ENCODE measurements around the gene FAM83C.
A peak's percentile ranks its signal among the peaks of the same experiment; 100 is the strongest.

The FAM83C gene

DNA sequence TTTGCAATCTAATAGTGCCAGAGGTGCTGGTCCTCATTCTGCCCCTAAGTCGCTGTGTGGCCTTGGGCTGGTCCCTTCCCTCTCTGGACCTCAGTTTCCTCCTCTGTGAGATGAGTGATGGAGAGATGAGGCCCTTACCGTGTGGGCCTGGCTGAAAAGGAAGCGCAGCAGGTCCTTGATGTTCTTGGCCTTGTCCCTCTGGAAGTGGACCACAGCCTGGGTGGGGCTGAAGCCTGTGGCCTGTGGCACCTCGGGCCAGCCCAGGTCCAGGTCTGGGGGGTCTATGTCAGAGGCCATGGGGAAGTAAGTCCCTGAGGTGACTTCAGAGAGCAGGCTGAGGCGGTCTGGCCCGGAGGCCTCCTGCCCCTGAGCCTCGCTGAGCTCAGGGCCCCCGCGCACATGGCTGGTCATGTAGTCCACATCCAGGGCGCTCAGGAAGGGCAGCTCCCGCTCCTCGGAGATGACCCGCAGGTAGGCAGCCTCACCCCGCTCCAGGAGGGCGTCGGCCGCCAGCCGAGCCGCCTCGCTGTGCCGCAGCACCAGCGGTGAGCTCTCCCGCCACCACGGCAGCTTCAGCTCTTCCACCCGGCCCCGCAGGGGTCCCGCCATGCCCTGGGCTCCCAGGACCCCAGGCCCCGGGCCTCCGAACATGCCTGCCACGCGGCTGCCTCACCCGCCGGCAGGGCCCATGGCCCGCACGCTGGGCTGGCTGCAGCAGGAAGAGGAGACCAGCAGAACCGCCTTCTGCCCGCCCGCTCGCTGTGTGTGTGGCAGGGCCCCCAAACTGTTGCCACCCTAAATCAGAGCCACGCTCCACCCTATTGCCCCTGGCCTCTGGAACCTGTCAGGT, at the start of gene FAM83C:
TSS of gene FAM83C (minus strand) at position 772 of the 850 bp plus-strand sequence. CDS start at position 651, 121 bp downstream.
- Mint-ChIP-seq H3K36me3 (ENCODE audit: low read depth) (no peaks in the 10 kb centered on the region), H3K4me3 (no peak within 1 kb of the TSS)
- ATAC-seq, result no peak

DNA sequence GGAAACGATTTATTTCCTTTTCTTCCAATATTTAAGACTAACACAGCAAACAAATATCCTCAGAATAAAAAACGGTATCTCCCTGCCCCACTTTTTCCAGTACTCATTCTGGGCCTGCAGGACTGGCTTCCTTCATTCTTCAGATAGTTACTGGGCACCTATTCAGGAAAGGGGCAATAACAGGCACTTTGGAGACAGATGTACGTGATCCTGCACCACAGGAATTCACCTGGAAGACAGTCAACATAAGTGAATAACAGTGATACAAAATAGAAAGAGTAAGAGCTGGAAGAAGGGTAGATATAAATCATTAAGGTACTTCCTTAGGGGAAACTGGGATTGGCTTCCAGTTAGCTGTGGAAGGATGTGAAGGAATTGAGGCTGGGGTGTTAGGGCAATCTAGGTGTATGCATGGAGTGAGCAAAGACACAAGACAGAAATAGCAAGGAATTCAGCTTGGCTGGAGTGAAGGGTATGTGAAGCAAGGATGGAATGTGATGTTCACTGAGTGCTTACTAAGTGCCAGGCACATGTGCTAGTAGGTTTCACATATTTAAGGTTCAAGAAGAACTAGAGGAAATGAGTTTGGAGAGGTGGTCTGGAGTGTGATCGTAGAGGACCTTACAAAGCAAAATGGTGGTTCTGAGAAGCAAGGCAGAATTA, 49.3 kb upstream of the FAM83C start:
- DNase-seq (no peak), ATAC-seq (no peak)
- no peaks in the 10 kb centered on the region for H3K4me1 Mint-ChIP-seq
- no peak overlapping the region for H3K4me3 Mint-ChIP-seq
- peak overlapping the region; percentile 24 for H3K27ac Mint-ChIP-seq
- H3K36me3 Mint-ChIP-seq (ENCODE audit: low read depth), result peaks cover 22% of the 10 kb centered on the region
- H3K9me3 Mint-ChIP-seq, result no peaks in the 10 kb centered on the region
- no peaks in the 10 kb centered on the region for H3K27me3 Mint-ChIP-seq

More for the DNA sequence above, at the start of gene FAM83C:
- no peaks in the 10 kb centered on the region for H3K4me1 Mint-ChIP-seq
- peaks cover 2% of the 10 kb centered on the region for H3K27me3 Mint-ChIP-seq
- H3K27ac Mint-ChIP-seq, result no peak within 1 kb of the TSS
- H3K9me3 Mint-ChIP-seq, result no peaks in the 10 kb centered on the region
- DNase-seq, result no peak

DNA sequence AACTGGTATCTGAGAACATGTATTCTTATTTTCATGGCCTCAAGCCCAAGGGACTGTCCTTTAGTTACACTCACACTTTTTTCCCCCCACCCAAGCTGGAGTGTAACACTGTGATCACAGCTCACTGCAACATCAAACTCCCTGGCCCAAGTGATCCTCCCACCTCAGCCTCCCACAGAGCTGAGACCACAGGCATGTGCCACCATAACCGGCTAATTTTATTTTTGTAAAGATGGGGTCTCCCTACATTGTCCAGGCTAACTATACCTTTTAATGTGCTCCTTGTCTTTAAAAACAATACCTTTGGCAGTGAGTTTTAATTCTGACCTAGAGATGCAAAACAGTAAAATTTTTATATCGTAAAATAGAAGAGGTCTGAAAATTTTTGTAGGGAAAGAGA, 48.2 kb upstream of the FAM83C start:
- DNase-seq (no peak), ATAC-seq (no peak)
- H3K27me3 Mint-ChIP-seq, result no peaks in the 10 kb centered on the region
- H3K9me3 Mint-ChIP-seq, result no peaks in the 10 kb centered on the region
- H3K4me1 Mint-ChIP-seq, result no peaks in the 10 kb centered on the region
- peaks cover 12% of the 10 kb centered on the region for H3K36me3 Mint-ChIP-seq (ENCODE audit: low read depth)
- H3K4me3 Mint-ChIP-seq, result no peak overlapping the region
- H3K27ac Mint-ChIP-seq, result no peak overlapping the region

GRCh38 chr20:35339636-35340035, 47.4 kb upstream of the FAM83C start:
- H3K27ac Mint-ChIP-seq, result no peak overlapping the region
- DNase-seq, result no peak
- no peaks in the 10 kb centered on the region for H3K4me1 Mint-ChIP-seq
- no peaks in the 10 kb centered on the region for H3K9me3 Mint-ChIP-seq
- ATAC-seq, result no peak
- no peaks in the 10 kb centered on the region for H3K27me3 Mint-ChIP-seq
- H3K4me3 Mint-ChIP-seq, result no peak overlapping the region
- peaks cover 9% of the 10 kb centered on the region for H3K36me3 Mint-ChIP-seq (ENCODE audit: low read depth)

- ATAC-seq, result no peak
- Mint-ChIP-seq H3K9me3 (no peaks in the 10 kb centered on the region), H3K4me1 (no peaks in the 10 kb centered on the region), H3K27ac (no peak overlapping the region), H3K36me3 (ENCODE audit: low read depth) (peaks cover 7% of the 10 kb centered on the region), H3K4me3 (no peak overlapping the region), H3K27me3 (no peaks in the 10 kb centered on the region)
- DNase-seq, result no peak
Measured at GRCh38 chr20:35339007-35339406, 46.8 kb upstream of the FAM83C start.

- peaks cover 16% of the 10 kb centered on the region for H3K4me1 Mint-ChIP-seq
- H3K9me3 Mint-ChIP-seq, result no peaks in the 10 kb centered on the region
- DNase-seq (no peak), ATAC-seq (no peak)
- H3K4me3 Mint-ChIP-seq, result no peak overlapping the region
- no peaks in the 10 kb centered on the region for H3K27me3 Mint-ChIP-seq
- no peak overlapping the region for H3K27ac Mint-ChIP-seq
- H3K36me3 Mint-ChIP-seq (ENCODE audit: low read depth), result peaks cover 3% of the 10 kb centered on the region
Measured at GRCh38 chr20:35334311-35335101, 42.3 kb upstream of the FAM83C start.

GRCh38 chr20:35333606-35334005, 41.4 kb upstream of the FAM83C start:
- Mint-ChIP-seq H3K4me1 (peaks cover 25% of the 10 kb centered on the region), H3K27me3 (no peaks in the 10 kb centered on the region), H3K36me3 (ENCODE audit: low read depth) (peaks cover 3% of the 10 kb centered on the region), H3K27ac (no peak overlapping the region), H3K9me3 (no peaks in the 10 kb centered on the region), H3K4me3 (no peak overlapping the region)
- DNase-seq (no peak), ATAC-seq (no peak)

DNA sequence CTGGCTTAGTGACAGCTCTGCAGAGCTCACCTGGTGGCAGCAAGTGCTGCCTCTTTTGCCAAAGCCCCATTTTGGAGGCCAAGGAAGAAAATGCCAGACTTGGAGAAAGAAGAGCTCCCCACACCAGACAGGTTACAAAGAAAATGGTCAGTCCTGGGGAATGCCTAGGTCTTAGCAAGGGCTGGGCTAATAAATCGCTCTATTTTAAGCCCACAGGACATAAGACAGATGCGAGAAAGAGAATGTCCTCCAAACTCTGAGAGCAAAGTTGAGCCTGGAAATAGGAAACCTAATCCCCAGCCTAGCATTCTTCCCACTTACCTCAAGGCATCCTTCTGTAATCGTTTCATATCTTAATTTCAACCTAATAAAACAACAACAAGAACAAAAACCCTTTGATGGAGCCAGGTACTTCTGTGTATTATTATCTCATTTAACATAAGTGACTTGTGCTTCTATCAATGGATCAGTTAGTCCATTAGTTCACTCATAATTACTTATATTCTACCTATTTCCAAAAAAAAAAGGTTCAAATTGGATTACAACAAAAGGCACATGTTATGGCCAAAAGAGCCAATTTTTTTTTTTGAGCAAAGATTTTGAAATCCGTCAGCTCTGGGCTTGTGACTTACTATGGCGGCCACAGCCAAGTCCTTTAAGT, 40.4 kb upstream of the FAM83C start:
- H3K27me3 Mint-ChIP-seq, result no peaks in the 10 kb centered on the region
- H3K36me3 Mint-ChIP-seq (ENCODE audit: low read depth), result peaks cover 3% of the 10 kb centered on the region
- no peaks in the 10 kb centered on the region for H3K9me3 Mint-ChIP-seq
- H3K4me1 Mint-ChIP-seq, result peaks cover 35% of the 10 kb centered on the region
- no peak overlapping the region for H3K4me3 Mint-ChIP-seq
- DNase-seq (no peak), ATAC-seq (no peak)
- no peak overlapping the region for H3K27ac Mint-ChIP-seq

GRCh38 chr20:35329435-35330139, 37.4 kb upstream of the FAM83C start:
- Mint-ChIP-seq H3K9me3 (no peaks in the 10 kb centered on the region), H3K36me3 (ENCODE audit: low read depth) (peaks cover 14% of the 10 kb centered on the region), H3K4me3 (no peak overlapping the region), H3K27me3 (no peaks in the 10 kb centered on the region), H3K27ac (no peak overlapping the region), H3K4me1 (peaks cover 59% of the 10 kb centered on the region)
- peak; percentile 74 for ATAC-seq
- peak; percentile 73 for DNase-seq

DNA sequence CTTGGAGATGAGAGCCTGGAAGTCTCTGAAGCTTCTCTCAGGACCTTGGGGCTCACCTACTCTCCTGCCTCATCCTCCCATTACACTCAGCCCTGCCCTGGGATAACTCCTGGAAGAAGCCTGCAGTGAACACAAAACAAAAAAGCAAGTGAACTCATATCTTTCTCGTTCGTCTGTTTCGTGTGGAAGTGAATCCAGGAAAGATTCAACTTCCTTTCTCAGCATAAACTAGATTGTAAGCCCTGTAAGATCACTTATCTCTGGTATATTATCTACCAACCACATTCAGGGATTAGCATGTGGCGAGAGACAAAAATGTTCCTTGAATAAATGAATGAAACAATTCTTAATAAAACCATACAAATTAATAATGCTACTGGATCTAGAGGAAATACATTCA, 36.5 kb upstream of the FAM83C start:
- H3K4me1 Mint-ChIP-seq, result peaks cover 59% of the 10 kb centered on the region
- no peaks in the 10 kb centered on the region for H3K9me3 Mint-ChIP-seq
- no peaks in the 10 kb centered on the region for H3K27me3 Mint-ChIP-seq
- H3K36me3 Mint-ChIP-seq (ENCODE audit: low read depth), result peaks cover 14% of the 10 kb centered on the region
- DNase-seq (no peak), ATAC-seq (no peak)
- no peak overlapping the region for H3K4me3 Mint-ChIP-seq
- H3K27ac Mint-ChIP-seq, result peak overlapping the region; percentile 85

DNA sequence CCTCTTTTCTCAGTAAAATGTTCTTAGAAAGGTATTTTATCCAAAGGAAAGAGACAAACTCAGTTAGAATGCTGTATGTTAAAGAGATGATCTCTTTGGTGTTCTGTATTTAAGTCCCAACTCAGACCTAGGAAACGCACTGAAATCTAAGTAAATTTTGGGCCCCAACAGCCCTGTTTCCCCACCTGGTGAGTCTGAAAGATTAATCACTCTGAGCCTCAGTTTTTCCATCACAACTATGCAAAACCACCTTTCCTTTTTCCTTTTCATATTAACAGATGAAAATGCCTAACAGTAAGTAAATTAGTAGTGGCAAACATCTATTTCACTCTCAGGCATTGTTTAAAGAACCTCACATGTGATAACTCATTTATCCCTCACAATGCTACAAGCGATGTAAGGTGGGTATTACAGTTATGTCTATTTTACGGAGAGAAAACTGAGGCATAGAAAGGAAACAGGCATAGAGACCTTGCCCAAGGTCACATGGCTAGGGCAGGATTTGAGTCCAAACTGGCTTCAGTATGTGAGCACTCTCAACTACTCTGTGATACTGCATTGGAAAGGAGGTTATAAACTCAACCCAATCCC, 36.0 kb upstream of the FAM83C start:
- Mint-ChIP-seq H3K9me3 (no peaks in the 10 kb centered on the region), H3K4me3 (peak overlapping the region; percentile 19), H3K27me3 (no peaks in the 10 kb centered on the region), H3K4me1 (peaks cover 61% of the 10 kb centered on the region), H3K36me3 (ENCODE audit: low read depth) (peaks cover 14% of the 10 kb centered on the region), H3K27ac (peak overlapping the region; percentile 85)
- no peak for DNase-seq
- ATAC-seq, result peak; percentile 48

DNA sequence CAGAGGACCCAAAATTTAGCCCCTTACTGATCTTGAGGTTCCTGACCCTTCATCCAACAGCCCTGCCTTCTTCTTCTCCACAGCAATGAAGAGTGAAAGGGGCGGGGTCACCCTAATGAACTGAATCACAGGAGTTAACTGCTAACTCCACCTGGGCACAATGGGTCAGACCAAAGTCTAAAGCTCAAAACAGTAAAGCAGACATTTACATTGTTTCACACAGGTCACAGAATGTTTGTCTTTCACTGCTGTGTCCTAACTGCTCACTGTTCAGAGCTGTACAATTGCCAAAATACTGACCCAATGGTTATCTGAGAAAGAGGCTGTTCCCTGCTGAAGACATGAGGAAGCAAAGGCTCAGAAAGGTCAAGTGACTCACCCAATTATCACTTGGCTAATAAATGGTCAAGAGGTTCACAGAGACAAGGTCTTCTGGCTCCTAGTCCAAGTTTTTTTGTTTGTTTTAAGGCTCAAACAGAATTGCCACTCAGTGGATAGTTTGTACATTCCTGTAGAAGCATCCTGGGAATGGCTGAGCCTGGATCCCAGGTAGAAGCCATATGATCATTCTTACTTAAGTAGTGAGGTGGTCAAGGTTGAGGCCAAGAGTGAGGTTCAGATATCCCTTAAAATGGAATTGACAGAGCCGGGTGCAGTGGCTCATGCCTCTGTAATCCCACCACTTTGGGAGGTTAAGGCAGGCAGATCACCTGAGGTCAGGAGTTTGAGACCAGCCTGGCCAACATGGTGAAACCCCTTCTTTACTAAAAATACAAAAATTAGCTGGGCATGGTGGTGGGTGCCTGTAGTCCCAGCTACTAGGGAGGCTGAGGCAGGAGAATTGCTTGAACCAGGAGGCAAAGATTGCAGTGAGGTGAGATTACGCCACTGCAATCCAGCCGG, 35.1 kb upstream of the FAM83C start:
- Mint-ChIP-seq H3K4me1 (peaks cover 66% of the 10 kb centered on the region), H3K27me3 (no peaks in the 10 kb centered on the region), H3K27ac (peak overlapping the region; percentile 85), H3K9me3 (no peaks in the 10 kb centered on the region), H3K36me3 (ENCODE audit: low read depth) (peaks cover 17% of the 10 kb centered on the region), H3K4me3 (peak overlapping the region; percentile 19)
- ATAC-seq (no peak), DNase-seq (no peak)

GRCh38 chr20:35326740-35327073, 34.5 kb upstream of the FAM83C start:
- peaks cover 65% of the 10 kb centered on the region for H3K4me1 Mint-ChIP-seq
- H3K27ac Mint-ChIP-seq, result peak overlapping the region; percentile 85
- ATAC-seq, result no peak
- no peak for DNase-seq
- no peak overlapping the region for H3K4me3 Mint-ChIP-seq
- peaks cover 17% of the 10 kb centered on the region for H3K36me3 Mint-ChIP-seq (ENCODE audit: low read depth)
- no peaks in the 10 kb centered on the region for H3K27me3 Mint-ChIP-seq
- no peaks in the 10 kb centered on the region for H3K9me3 Mint-ChIP-seq
